Upper lobe of left lung (tissue), 6 donors: ENCODE data around the gene TRIM47. TPM values are rescaled to one million over a fixed set of nuclear protein-coding genes. Genes with fewer than 3 reads are reported as not detected.

Source experiments
- ATAC-seq, 2 donors: fragments of 200-7000 bp; cut with Tn5 transposase; one replicate each; pipeline ENCODE4 v1.9.1; 2022; ENCODE audit warnings: mild to moderate bottlenecking in 2 of 2, moderate library complexity in 2 of 2; ENCODE audit not compliant: low FRiP score in 2 of 2
- DNase-seq, 2 donors: peaks; one replicate each; pipeline ENCODE4 v3.0.0-alpha.2; 2019 to 2020
- H3K27ac ChIP-seq, 4 donors: fragments of 200-600 bp; sonication (generic); one replicate each; pipeline ENCODE4 v1.5.1; 2016 to 2019
- H3K27me3 ChIP-seq, 4 donors: fragments of 200-600 bp; sonication (generic); one replicate each; pipeline ENCODE4 v1.5.1; 2017 to 2019
- H3K36me3 ChIP-seq, 4 donors: fragments of 200-600 bp; sonication (generic); one replicate each; pipeline ENCODE4 v1.5.1; 2016 to 2019
- H3K4me1 ChIP-seq, 4 donors: fragments of 200-600 bp; sonication (generic); one replicate each; pipeline ENCODE4 v1.5.1; 2018 to 2019
- H3K4me3 ChIP-seq, 4 donors: fragments of 200-600 bp; sonication (generic); one replicate each; pipeline ENCODE4 v1.5.1; 2017 to 2019; ENCODE audit warnings: mild to moderate bottlenecking in 2 of 4, moderate library complexity in 1 of 4
- H3K9me3 ChIP-seq, 4 donors: fragments of 200-600 bp; sonication (generic); one replicate each; pipeline ENCODE4 v1.5.1; 2018 to 2019
- EP300 ChIP-seq, 4 donors: sonication (generic); formaldehyde crosslinking; IDR thresholded peaks; one replicate each; pipeline ENCODE4 v1.5.1; 2017; ENCODE audit warnings: antibody characterized with exemption in 4 of 4, control low read depth in 2 of 4
- POLR2A ChIP-seq, 4 donors: fragments of 450-650 bp; IDR thresholded peaks; one replicate each; pipeline ENCODE4 v1.5.1; 2016 to 2017; ENCODE audit warnings: antibody characterized with exemption in 4 of 4, mild to moderate bottlenecking in 2 of 4
- POLR2AphosphoS5 ChIP-seq, 2 donors: sonication (generic); formaldehyde crosslinking; IDR thresholded peaks; one replicate each; pipeline ENCODE4 v1.5.1; 2017; ENCODE audit warnings: antibody characterized with exemption in 2 of 2
- WGBS, 2 donors: methylation state at CpG; one replicate each; pipeline ENCODE4 v1.1.5; 2017 to 2018; 5-methylcytosine and 5-hydroxymethylcytosine counted together
- total RNA-seq, 6 donors: library from RNA; depleted of rRNA in 4 of 6; stranded (reverse); fragments of >200 nt in 4 of 6; gene quantifications; one replicate each; pipeline versions ENCODE4 v1.1.0 to v1.2.1, GENCODE V29; 2016 to 2021
- TF ChIP-seq, protein P1 (sequence below), 6 experiments: fragments of 450-650 bp in 4 of 6; fragments of 200-600 bp in 2 of 6; sonication (generic) in 2 of 6; IDR thresholded peaks; one replicate each; pipeline ENCODE4 v1.5.1; 2016 to 2019; ENCODE audit warnings: antibody characterized with exemption in 6 of 6
- donor health status: DM: no; HTN: no; CAD: no; lungs with moderate emphysema.
- donor health status: DM: no; HTN: yes; CAD: no; lungs with severe emphysema.

Gene TRIM47
- total RNA-seq, 6 donors from 2014 or later = 20.1 to 55.6 (median 33.3) TPM

DNA sequence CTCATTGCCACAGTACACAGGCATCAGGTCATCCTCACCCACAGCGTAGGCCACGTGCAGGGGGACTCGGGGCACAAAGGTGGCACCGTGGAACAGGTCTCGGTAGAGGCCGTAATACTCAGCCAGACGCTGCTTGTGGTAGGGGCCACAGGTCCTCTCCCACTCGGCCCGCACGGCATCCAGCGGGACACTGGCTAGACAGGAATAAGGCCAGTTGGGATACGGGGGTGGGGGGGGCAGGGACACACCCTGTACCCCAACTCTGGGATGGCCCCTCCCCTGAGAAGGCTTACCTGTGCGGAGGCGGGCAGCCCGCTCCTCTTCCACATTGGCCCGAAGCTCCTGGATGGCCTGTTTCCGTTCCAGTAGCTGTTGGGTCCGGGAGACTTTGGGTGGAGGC is 23.3 kb upstream of the TRIM47 start:
- DNase-seq (no peak), ATAC-seq (no peak)
- Histone ChIP-seq H3K4me1 (peaks cover 24 to 36% (median 32%) of the 10 kb centered on the region in 4 donors), H3K27me3 (no peaks in the 10 kb centered on the region), H3K9me3 (no peaks in the 10 kb centered on the region), H3K36me3 (peaks cover 16 to 58% (median 47%) of the 10 kb centered on the region in 4 donors), H3K27ac (no peak overlapping the region), H3K4me3 (no peak overlapping the region)
- 90 to 94% methylated on average over 9 to 18 of the region's 18 CpGs for WGBS, 2 donors
- TF ChIP-seq POLR2A (IDR thresholded peaks at IDR 0.05) = no peak
- TF ChIP-seq, protein P1, sequence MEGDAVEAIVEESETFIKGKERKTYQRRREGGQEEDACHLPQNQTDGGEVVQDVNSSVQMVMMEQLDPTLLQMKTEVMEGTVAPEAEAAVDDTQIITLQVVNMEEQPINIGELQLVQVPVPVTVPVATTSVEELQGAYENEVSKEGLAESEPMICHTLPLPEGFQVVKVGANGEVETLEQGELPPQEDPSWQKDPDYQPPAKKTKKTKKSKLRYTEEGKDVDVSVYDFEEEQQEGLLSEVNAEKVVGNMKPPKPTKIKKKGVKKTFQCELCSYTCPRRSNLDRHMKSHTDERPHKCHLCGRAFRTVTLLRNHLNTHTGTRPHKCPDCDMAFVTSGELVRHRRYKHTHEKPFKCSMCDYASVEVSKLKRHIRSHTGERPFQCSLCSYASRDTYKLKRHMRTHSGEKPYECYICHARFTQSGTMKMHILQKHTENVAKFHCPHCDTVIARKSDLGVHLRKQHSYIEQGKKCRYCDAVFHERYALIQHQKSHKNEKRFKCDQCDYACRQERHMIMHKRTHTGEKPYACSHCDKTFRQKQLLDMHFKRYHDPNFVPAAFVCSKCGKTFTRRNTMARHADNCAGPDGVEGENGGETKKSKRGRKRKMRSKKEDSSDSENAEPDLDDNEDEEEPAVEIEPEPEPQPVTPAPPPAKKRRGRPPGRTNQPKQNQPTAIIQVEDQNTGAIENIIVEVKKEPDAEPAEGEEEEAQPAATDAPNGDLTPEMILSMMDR (IDR thresholded peaks at IDR 0.05) = no peak
- TF ChIP-seq POLR2AphosphoS5 (IDR thresholded peaks at IDR 0.05) = no peak
- TF ChIP-seq EP300 (IDR thresholded peaks at IDR 0.05) = no peak

DNA sequence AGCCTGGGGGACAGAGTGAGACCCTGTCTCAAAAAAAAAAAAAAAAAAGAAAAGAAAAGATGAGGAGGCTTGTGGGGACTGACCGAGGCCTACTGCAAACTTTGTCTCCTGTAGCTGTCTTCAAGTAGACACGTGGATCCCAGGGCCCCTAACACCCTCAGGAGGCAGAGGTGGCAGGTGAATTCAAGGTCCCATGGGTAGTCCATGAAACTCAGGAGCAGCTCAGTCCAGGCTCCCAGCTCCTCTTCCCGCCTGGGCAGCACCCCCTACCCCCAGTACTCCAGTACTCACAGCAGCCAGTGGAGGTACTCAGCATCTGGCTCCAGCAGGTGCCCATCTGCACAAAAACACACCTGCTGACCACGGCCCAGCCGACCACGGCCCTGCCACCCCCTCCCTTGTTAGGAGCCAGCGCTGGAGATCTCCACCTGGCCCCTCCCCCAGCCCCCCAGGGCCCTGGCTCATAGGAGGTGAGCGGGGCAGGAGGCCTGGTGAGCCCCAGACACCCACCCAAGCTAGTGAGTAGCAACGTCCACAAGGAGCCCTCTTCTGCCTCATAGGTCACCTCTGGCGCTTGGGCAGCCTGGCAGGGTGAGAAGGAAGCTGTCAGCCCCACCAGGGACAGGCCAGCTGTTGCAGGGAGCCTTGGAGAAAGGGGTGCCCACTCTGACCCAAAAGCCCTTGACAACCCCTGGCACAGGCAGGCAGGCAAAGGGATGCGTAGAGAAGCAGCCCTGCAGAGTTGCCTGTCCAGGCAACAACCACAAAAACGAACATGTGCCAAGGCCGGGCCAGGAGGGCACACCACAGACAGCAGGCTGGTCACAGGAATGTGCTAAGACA is 22.5 kb upstream of the TRIM47 start:
- Histone ChIP-seq H3K9me3 (no peaks in the 10 kb centered on the region), H3K4me1 (peaks cover 24 to 33% (median 27%) of the 10 kb centered on the region in 4 donors), H3K27me3 (no peaks in the 10 kb centered on the region), H3K27ac (no peak overlapping the region), H3K4me3 (no peak overlapping the region), H3K36me3 (peaks cover 16 to 58% (median 47%) of the 10 kb centered on the region in 4 donors)
- no peak for TF ChIP-seq POLR2A (IDR thresholded peaks at IDR 0.05)
- TF ChIP-seq POLR2AphosphoS5 (IDR thresholded peaks at IDR 0.05) = no peak
- no peak for TF ChIP-seq EP300 (IDR thresholded peaks at IDR 0.05)
- TF ChIP-seq, protein P1 (IDR thresholded peaks at IDR 0.05) = no peak
- ATAC-seq = no peak
- 80 to 86% methylated on average over 11 of the region's 13 CpGs for WGBS, 2 donors
- DNase-seq = no peak

DNA sequence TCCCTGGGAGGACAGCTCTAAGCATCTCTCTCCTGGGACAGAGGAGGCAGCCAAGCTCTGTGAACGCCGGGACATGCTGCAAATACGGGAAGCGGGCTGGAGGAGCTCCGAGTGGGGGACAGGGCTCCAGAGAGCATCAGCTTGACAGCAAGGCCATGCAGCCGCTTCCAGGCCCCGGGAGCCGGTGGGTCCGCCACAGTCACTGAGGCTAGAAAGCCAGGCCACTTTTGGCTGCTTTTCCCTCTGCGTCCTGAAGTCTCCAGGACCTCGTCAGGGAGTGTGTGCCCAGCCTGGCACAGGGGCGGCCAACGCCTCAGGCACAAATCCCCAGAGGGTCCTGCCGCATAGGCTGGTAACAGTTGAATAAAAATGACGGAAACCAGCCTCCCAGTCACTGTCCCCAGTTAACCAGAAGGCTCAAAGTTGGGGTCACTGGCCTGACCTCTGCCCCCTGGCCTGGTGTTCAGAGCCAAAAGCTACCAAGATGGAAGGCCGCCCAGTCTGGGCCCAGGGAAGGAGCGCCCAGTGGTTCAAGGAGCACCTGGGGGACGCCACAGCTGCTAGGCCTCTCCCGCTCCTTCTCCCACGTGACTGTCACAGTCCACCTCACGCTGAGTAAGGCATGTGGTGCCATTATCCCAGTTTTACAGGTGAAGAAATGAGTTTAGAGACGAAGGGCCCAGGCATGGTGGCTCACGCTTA is 21.5 kb upstream of the TRIM47 start:
- DNase-seq = peak in 1 of 2 donors; percentile 69
- 93 to 97% methylated on average over 21 to 22 of the region's 23 CpGs for WGBS, 2 donors
- Histone ChIP-seq H3K27me3 (no peaks in the 10 kb centered on the region), H3K4me3 (no peak overlapping the region), H3K4me1 (peaks cover 25 to 35% (median 29%) of the 10 kb centered on the region in 4 donors), H3K9me3 (no peaks in the 10 kb centered on the region), H3K27ac (no peak overlapping the region), H3K36me3 (peaks cover 16 to 58% (median 47%) of the 10 kb centered on the region in 4 donors)
- TF ChIP-seq, protein P1 (IDR thresholded peaks at IDR 0.05) = no peak
- TF ChIP-seq EP300 (IDR thresholded peaks at IDR 0.05) = no peak
- no peak for TF ChIP-seq POLR2A (IDR thresholded peaks at IDR 0.05)
- no peak for TF ChIP-seq POLR2AphosphoS5 (IDR thresholded peaks at IDR 0.05)
- ATAC-seq = no peak

DNA sequence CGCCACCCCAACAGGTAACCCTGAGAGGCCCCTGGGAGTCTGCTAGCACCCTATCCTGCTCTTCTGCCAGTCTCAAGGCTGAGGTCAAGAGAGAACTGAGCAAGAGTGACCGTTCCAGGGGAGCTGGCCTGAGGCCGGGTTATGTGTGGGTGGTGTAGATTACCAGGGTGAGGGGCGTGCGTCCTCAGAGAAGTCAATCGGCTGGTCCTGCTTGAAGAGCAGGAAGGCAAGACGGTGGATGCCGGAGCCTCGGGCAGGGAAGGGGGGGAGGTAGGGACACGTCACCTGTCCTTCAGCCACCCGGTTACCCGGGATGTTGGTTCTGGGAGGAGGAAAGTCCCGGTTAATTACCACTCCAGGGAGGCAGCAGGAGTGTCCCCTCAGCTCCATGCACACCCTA is 21.0 kb upstream of the TRIM47 start:
- Histone ChIP-seq H3K9me3 (no peaks in the 10 kb centered on the region), H3K36me3 (peaks cover 16 to 58% (median 47%) of the 10 kb centered on the region in 4 donors), H3K4me1 (peaks cover 29 to 40% (median 34%) of the 10 kb centered on the region in 4 donors), H3K4me3 (no peak overlapping the region), H3K27me3 (no peaks in the 10 kb centered on the region), H3K27ac (no peak overlapping the region)
- ATAC-seq (no peak), DNase-seq (peak in 1 of 2 donors; percentile 23)
- 87 to 94% methylated on average over 13 of the region's 13 CpGs for WGBS, 2 donors
- TF ChIP-seq POLR2A (IDR thresholded peaks at IDR 0.05) (no peak), EP300 (IDR thresholded peaks at IDR 0.05) (no peak), POLR2AphosphoS5 (IDR thresholded peaks at IDR 0.05) (no peak)
- TF ChIP-seq, protein P1 (IDR thresholded peaks at IDR 0.05) = no peak
